KMS-11 (cell line): ENCODE measurements around the gene CACNB4.
"Not testable (repeated sequence)": the region's sequence is repeated elsewhere in the genome, so short reads cannot be mapped to it uniquely, and the experiment has no call there.

Source experiments
- H2AFZ ChIP-seq: fragments of 200-600 bp; sonication (generic); 2 replicates; pipeline ENCODE4 v1.6.1; 2016; ENCODE audit warnings: antibody characterized with exemption, mixed run types, low read depth
- H3K27ac ChIP-seq: fragments of 200-600 bp; sonication (generic); 2 replicates; pipeline ENCODE4 v1.6.1; 2016; ENCODE audit warnings: mild to moderate bottlenecking, mixed run types
- H3K27me3 ChIP-seq: fragments of 200-600 bp; sonication (generic); 2 replicates; pipeline ENCODE4 v1.6.1; 2017; ENCODE audit warnings: mild to moderate bottlenecking, low read depth, mixed run types, moderate library complexity; ENCODE audit not compliant: insufficient read depth
- H3K36me3 ChIP-seq: fragments of 200-600 bp; sonication (generic); 2 replicates; pipeline ENCODE4 v1.6.1; 2017; ENCODE audit warnings: mild to moderate bottlenecking, mixed run types; ENCODE audit not compliant: insufficient read depth
- H3K4me1 ChIP-seq: fragments of 200-600 bp; sonication (generic); 2 replicates; pipeline ENCODE4 v1.6.1; 2016; ENCODE audit warnings: mild to moderate bottlenecking, low read depth, mixed run types; ENCODE audit not compliant: poor library complexity, severe bottlenecking
- H3K4me2 ChIP-seq: fragments of 200-600 bp; sonication (generic); 2 replicates; pipeline ENCODE4 v1.7.0; 2016; ENCODE audit warnings: mild to moderate bottlenecking, mixed run types
- H3K4me3 ChIP-seq: fragments of 200-600 bp; sonication (generic); IDR thresholded peaks from 2 replicates; pipeline ENCODE4 v1.6.1; 2017; ENCODE audit warnings: low read depth, low read length, mixed read lengths; ENCODE audit not compliant: insufficient read depth
- H3K79me2 ChIP-seq: fragments of 200-600 bp; sonication (generic); 2 replicates; pipeline ENCODE4 v1.6.1; 2016; ENCODE audit warnings: low read depth, mixed run types; ENCODE audit not compliant: insufficient read depth
- H3K9ac ChIP-seq: fragments of 200-600 bp; sonication (generic); 2 replicates; pipeline ENCODE4 v1.6.1; 2016; ENCODE audit warnings: mild to moderate bottlenecking, mixed run types
- H4K20me1 ChIP-seq: fragments of 200-600 bp; sonication (generic); 2 replicates; pipeline ENCODE4 v1.6.1; 2016; ENCODE audit warnings: mild to moderate bottlenecking, mixed run types; ENCODE audit not compliant: insufficient read depth
- CTCF ChIP-seq: fragments of 200-600 bp; sonication (generic); conservative IDR thresholded peaks from 2 replicates; pipeline ENCODE4 v1.6.1; 2017; ENCODE audit warnings: low read depth, mild to moderate bottlenecking, antibody characterized with exemption, low read length, moderate library complexity, mixed read lengths

CACNB4 gene

GRCh38 chr2:151999053-151999452 lies 99.8 kb downstream of the CACNB4 start:
- Histone ChIP-seq H3K27ac (no peak overlapping the region), H3K4me1 (peaks cover 3% of the 10 kb centered on the region), H4K20me1 (no peaks in the 10 kb centered on the region), H2AFZ (peak overlapping the region; percentile 23; the same call in 1 of the 2 replicates), H3K9ac (no peak overlapping the region), H3K79me2 (no peaks in the 10 kb centered on the region), H3K4me2 (no peak overlapping the region), H3K36me3 (no peaks in the 10 kb centered on the region), H3K4me3 (no peak overlapping the region), H3K27me3 (no peaks in the 10 kb centered on the region)
- peak; percentile 95 for TF ChIP-seq CTCF

GRCh38 chr2:151996243-151997003 lies 102.4 kb downstream of the CACNB4 start:
- Histone ChIP-seq H3K9ac (no peak overlapping the region), H3K4me1 (no peaks in the 10 kb centered on the region), H3K4me3 (no peak overlapping the region), H2AFZ (no peak overlapping the region), H3K79me2 (no peaks in the 10 kb centered on the region), H4K20me1 (no peaks in the 10 kb centered on the region), H3K27ac (no peak overlapping the region), H3K36me3 (no peaks in the 10 kb centered on the region), H3K4me2 (no peak overlapping the region), H3K27me3 (no peaks in the 10 kb centered on the region)
- TF ChIP-seq CTCF: no peak

DNA sequence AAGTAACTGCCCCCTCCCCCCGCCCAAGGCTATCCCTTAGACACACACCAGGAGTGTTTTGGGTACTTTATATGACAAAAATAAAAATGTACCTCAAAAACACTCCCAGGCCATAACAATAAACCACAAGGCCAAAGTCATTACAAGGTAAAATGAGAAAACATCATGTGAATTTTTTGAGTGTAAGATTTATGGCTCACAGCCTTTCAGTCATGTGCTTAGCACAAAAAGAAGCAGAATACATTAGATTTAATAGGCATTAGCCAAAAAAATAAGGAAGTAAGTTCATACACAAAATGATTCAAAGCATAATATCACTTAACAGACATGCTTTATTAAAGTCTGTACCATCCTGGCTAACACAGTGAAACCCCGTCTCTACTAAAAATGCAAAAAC lies 103.7 kb downstream of the CACNB4 start:
- Histone ChIP-seq H3K4me3 (no peak overlapping the region), H3K9ac (no peak overlapping the region), H4K20me1 (no peaks in the 10 kb centered on the region), H3K27me3 (no peaks in the 10 kb centered on the region), H3K4me1 (no peaks in the 10 kb centered on the region), H2AFZ (no peak overlapping the region), H3K27ac (no peak overlapping the region), H3K79me2 (no peaks in the 10 kb centered on the region), H3K4me2 (no peak overlapping the region), H3K36me3 (no peaks in the 10 kb centered on the region)
- no peak for TF ChIP-seq CTCF

DNA sequence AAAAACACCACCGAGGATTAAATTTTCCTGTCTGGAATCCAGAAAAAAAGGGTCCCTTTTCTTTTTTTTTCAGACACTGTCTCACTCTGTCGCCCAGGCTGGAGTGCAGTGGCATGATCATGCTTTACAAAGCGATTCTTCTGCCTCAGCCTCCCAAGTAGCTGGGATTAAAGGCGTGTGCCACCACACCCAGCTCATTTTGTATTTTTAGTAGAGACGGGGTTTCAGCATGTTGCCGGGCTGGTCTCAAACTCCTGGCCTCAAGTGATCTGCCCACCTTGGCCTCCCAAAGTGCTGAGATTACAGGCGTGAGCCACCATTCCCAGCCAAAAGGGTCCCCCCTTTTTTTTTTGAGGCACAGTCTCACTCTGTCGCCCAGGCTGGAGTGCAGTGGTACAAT lies 104.7 kb downstream of the CACNB4 start:
- not testable (repeated sequence) for H3K4me1 ChIP-seq, H3K4me3 ChIP-seq, H3K9ac ChIP-seq, H3K27me3 ChIP-seq, H2AFZ ChIP-seq, H3K36me3 ChIP-seq, H4K20me1 ChIP-seq, H3K27ac ChIP-seq, H3K79me2 ChIP-seq, H3K4me2 ChIP-seq

GRCh38 chr2:151991010-151991409 lies 107.8 kb downstream of the CACNB4 start:
- Histone ChIP-seq H3K4me3 (no peak overlapping the region), H2AFZ (no peak overlapping the region), H3K27ac (no peak overlapping the region), H3K9ac (no peak overlapping the region), H3K36me3 (no peaks in the 10 kb centered on the region), H3K4me1 (no peaks in the 10 kb centered on the region), H3K27me3 (no peaks in the 10 kb centered on the region), H3K4me2 (no peak overlapping the region), H4K20me1 (no peaks in the 10 kb centered on the region), H3K79me2 (no peaks in the 10 kb centered on the region)
- no peak for TF ChIP-seq CTCF
